ENCODE results near the gene CDK5RAP3.

CDK5RAP3 gene

GRCh38 chr17:47982091-47982617 is 11.2 kb downstream of the CDK5RAP3 start:
- no peak overlapping the region for H3K4me2 ChIP-seq
- no peaks in the 10 kb centered on the region for H3K79me2 ChIP-seq (ENCODE audit: insufficient read depth, low read depth)
- H3K4me1 ChIP-seq (ENCODE audit: low read depth, poor library complexity, severe bottlenecking), result no peaks in the 10 kb centered on the region
- H2AFZ ChIP-seq (ENCODE audit: low read depth), result no peak overlapping the region
- H3K36me3 ChIP-seq (ENCODE audit: insufficient read depth), result no peaks in the 10 kb centered on the region
- no peak overlapping the region for H3K4me3 ChIP-seq (IDR thresholded peaks at IDR 0.05; ENCODE audit: insufficient read depth, low read depth, low read length)
- no peak overlapping the region for H3K9ac ChIP-seq
- no peak overlapping the region for H3K27ac ChIP-seq
- no peak for TF ChIP-seq CTCF (conservative IDR thresholded peaks at IDR 0.05; ENCODE audit: low read depth, low read length)
- no peaks in the 10 kb centered on the region for H4K20me1 ChIP-seq (ENCODE audit: insufficient read depth)
- H3K27me3 ChIP-seq (ENCODE audit: insufficient read depth, low read depth), result no peaks in the 10 kb centered on the region

- no peaks in the 10 kb centered on the region for H3K36me3 ChIP-seq (ENCODE audit: insufficient read depth)
- H3K4me3 ChIP-seq (IDR thresholded peaks at IDR 0.05; ENCODE audit: insufficient read depth, low read depth, low read length), result no peak overlapping the region
- no peak overlapping the region for H3K9ac ChIP-seq
- H4K20me1 ChIP-seq (ENCODE audit: insufficient read depth), result no peaks in the 10 kb centered on the region
- no peaks in the 10 kb centered on the region for H3K27me3 ChIP-seq (ENCODE audit: insufficient read depth, low read depth)
- no peak overlapping the region for H2AFZ ChIP-seq (ENCODE audit: low read depth)
- TF ChIP-seq CTCF (conservative IDR thresholded peaks at IDR 0.05; ENCODE audit: low read depth, low read length), result no peak
- no peak overlapping the region for H3K4me2 ChIP-seq
- H3K4me1 ChIP-seq (ENCODE audit: low read depth, poor library complexity, severe bottlenecking), result peaks cover 5% of the 10 kb centered on the region
- no peaks in the 10 kb centered on the region for H3K79me2 ChIP-seq (ENCODE audit: insufficient read depth, low read depth)
- H3K27ac ChIP-seq, result no peak overlapping the region
Measured at GRCh38 chr17:47982645-47983390, 11.9 kb downstream of the CDK5RAP3 start.

- H3K9ac ChIP-seq, result no peak overlapping the region
- no peak overlapping the region for H3K27ac ChIP-seq
- H3K27me3 ChIP-seq (ENCODE audit: insufficient read depth, low read depth), result no peaks in the 10 kb centered on the region
- no peaks in the 10 kb centered on the region for H3K36me3 ChIP-seq (ENCODE audit: insufficient read depth)
- H4K20me1 ChIP-seq (ENCODE audit: insufficient read depth), result no peaks in the 10 kb centered on the region
- H3K4me3 ChIP-seq (IDR thresholded peaks at IDR 0.05; ENCODE audit: insufficient read depth, low read depth, low read length), result no peak overlapping the region
- no peak for TF ChIP-seq CTCF (conservative IDR thresholded peaks at IDR 0.05; ENCODE audit: low read depth, low read length)
- peaks cover 14% of the 10 kb centered on the region for H3K4me1 ChIP-seq (ENCODE audit: low read depth, poor library complexity, severe bottlenecking)
- no peak overlapping the region for H2AFZ ChIP-seq (ENCODE audit: low read depth)
- no peaks in the 10 kb centered on the region for H3K79me2 ChIP-seq (ENCODE audit: insufficient read depth, low read depth)
- H3K4me2 ChIP-seq, result no peak overlapping the region
Measured at GRCh38 chr17:47983492-47984223, 12.7 kb downstream of the CDK5RAP3 start.

- no peak overlapping the region for H3K4me2 ChIP-seq
- H3K4me3 ChIP-seq (IDR thresholded peaks at IDR 0.05; ENCODE audit: insufficient read depth, low read depth, low read length), result no peak overlapping the region
- no peaks in the 10 kb centered on the region for H3K36me3 ChIP-seq (ENCODE audit: insufficient read depth)
- no peak overlapping the region for H3K27ac ChIP-seq
- no peaks in the 10 kb centered on the region for H4K20me1 ChIP-seq (ENCODE audit: insufficient read depth)
- H3K9ac ChIP-seq, result no peak overlapping the region
- H3K27me3 ChIP-seq (ENCODE audit: insufficient read depth, low read depth), result no peaks in the 10 kb centered on the region
- H3K4me1 ChIP-seq (ENCODE audit: low read depth, poor library complexity, severe bottlenecking), result peaks cover 40% of the 10 kb centered on the region
- H3K79me2 ChIP-seq (ENCODE audit: insufficient read depth, low read depth), result no peaks in the 10 kb centered on the region
- no peak overlapping the region for H2AFZ ChIP-seq (ENCODE audit: low read depth)
- TF ChIP-seq CTCF (conservative IDR thresholded peaks at IDR 0.05; ENCODE audit: low read depth, low read length), result no peak
Measured at GRCh38 chr17:47986520-47986919, 15.6 kb downstream of the CDK5RAP3 start.

Measured in KMS-11 (cell line).